Measurements from ENCODE around the gene BATF3. TPM values are rescaled to one million over a fixed set of nuclear protein-coding genes. Genes with fewer than 3 reads are reported as not detected.

Gene BATF3
- total and polyA plus RNA-seq, 8 donors = 1.1 to 6.9 (median 4.1) TPM; not detected in 3

DNA sequence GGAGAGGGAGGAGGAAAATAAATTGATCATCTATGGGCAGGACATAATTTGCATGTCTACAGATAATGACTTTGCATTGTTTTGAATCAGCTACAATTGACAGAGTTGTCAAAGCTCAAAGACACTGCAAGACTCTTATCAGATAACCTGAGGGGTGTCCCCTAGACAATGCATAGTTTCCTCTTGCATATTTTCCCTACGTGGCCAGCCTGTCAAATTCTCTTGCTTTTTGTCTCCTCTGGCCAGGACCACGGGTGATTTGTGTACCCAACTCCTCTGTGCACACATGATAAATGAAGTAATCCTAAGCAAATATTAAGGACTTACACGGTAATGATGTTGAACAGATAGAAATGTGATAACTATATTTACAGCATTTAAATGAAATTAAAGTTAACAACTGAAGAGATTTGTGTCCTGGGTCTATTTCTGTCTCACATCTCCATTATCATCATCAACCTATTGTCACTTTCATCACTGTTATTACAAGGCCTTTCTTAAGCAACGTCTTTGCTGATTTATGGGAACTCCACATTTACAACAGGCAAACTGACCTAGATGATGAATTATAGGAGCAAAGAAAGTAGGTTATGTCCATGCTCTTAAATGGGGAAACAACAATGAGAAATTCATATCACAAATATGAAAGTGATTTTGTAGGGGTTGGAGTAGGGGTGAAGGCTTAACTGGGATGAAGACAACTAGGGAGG, 18.8 kb downstream of the BATF3 start:
- H3K4me3 ChIP-seq = no peak overlapping the region
- no peak for DNase-seq
- 19 to 25% (median 23%) methylated on average over 4 of the region's 4 CpGs for WGBS, 5 donors

DNA sequence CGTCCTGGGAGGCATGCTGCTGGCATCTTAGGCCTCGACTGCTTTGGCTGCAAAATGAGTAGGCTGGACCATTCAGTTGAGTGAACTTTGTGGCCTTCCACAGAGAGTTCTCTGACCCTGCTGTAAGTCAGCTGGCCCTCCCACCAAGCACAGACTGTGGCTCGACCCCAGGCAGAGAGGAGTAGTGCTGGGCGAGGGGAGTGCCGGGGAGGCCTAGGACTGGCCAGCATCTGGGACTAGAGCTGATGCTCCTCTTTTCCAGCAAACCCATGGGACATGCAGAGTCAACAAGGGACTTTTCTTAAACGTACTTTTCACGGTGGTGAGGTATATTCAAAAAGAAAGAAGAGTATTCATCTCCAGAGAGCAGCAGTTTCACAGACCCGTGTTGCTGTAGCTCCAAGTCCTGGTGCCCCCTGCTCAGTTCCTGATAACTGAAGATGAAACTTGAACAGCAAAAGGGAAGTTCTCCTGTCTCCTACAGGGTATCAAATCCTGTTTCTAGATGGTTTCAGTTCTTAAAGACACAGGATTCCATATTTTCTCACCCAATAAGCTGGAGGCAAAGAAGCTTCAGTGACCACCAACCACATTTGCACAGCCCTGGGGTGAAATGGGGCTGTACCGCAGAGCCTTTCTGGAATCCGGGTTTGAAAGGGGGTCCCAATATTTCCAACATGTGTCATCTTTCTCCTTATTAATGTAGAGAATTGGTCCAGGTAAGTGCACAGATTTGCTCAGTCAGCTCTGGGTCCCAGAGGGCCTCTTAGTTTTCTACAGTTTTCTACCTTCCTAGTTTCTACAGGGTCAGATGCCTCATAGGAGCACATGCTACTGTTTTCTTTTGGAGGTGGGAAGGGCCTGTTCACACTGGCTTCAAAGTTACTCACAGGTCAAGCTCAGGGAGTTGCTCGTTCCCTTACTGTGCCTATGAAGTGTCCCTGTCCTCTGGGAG, 20.9 kb downstream of the BATF3 start:
- Histone ChIP-seq H3K27ac (no peak overlapping the region), H3K4me1 (peaks cover 0 to 8% (median 0%) of the 10 kb centered on the region in 4 donors), H3K27me3 (no peaks in the 10 kb centered on the region), H3K9me3 (no peaks in the 10 kb centered on the region), H3K4me3 (no peak overlapping the region), H3K36me3 (no peaks in the 10 kb centered on the region)
- intact Hi-C loops (cut with DNase I; ENCODE audit: low total_unique reads) = no loop called here
- 61 to 73% (median 67%) methylated on average over 11 of the region's 11 CpGs for WGBS, 5 donors
- TF ChIP-seq POLR2A (IDR thresholded peaks at IDR 0.05) (no peak), POLR2AphosphoS5 (IDR thresholded peaks at IDR 0.05) (no peak), EP300 (IDR thresholded peaks at IDR 0.05) (no peak)
- TF ChIP-seq, protein P1, sequence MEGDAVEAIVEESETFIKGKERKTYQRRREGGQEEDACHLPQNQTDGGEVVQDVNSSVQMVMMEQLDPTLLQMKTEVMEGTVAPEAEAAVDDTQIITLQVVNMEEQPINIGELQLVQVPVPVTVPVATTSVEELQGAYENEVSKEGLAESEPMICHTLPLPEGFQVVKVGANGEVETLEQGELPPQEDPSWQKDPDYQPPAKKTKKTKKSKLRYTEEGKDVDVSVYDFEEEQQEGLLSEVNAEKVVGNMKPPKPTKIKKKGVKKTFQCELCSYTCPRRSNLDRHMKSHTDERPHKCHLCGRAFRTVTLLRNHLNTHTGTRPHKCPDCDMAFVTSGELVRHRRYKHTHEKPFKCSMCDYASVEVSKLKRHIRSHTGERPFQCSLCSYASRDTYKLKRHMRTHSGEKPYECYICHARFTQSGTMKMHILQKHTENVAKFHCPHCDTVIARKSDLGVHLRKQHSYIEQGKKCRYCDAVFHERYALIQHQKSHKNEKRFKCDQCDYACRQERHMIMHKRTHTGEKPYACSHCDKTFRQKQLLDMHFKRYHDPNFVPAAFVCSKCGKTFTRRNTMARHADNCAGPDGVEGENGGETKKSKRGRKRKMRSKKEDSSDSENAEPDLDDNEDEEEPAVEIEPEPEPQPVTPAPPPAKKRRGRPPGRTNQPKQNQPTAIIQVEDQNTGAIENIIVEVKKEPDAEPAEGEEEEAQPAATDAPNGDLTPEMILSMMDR (IDR thresholded peaks at IDR 0.05) = no peak
- no peak for DNase-seq

More for the DNA sequence above, 18.8 kb downstream of the BATF3 start:
- intact Hi-C loops (cut with DNase I; ENCODE audit: low total_unique reads) = no loop called here
- H3K27me3 ChIP-seq = no peaks in the 10 kb centered on the region
- TF ChIP-seq, protein P1 (IDR thresholded peaks at IDR 0.05) = no peak
- no peak for TF ChIP-seq EP300 (IDR thresholded peaks at IDR 0.05)
- TF ChIP-seq POLR2A (IDR thresholded peaks at IDR 0.05) = no peak
- TF ChIP-seq POLR2AphosphoS5 (IDR thresholded peaks at IDR 0.05) = no peak
- H3K9me3 ChIP-seq = no peaks in the 10 kb centered on the region
- H3K36me3 ChIP-seq = no peaks in the 10 kb centered on the region
- peaks cover 0 to 10% (median 0%) of the 10 kb centered on the region in 4 donors for H3K4me1 ChIP-seq
- no peak overlapping the region for H3K27ac ChIP-seq

DNA sequence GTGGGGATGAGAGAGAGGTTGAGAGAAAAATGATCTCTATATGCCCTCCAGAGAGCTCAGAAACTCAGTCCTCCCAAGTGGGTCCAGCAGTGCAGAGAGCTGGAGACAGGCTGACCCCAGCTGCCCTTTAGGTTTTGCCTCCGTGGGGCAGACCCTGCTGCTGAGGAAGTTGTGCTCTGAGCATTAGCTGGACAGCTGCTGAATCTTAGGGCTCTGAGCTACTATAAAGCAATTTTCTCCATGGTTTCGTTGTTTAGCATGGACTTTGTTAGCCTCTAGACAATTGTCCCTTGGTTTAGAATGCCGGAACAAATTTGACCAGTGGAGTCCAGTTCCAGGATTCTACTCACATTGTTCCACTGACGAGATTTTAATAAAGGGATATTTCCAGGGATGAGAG, 22.1 kb downstream of the BATF3 start:
- H3K27ac ChIP-seq = no peak overlapping the region
- H3K27me3 ChIP-seq = no peaks in the 10 kb centered on the region
- no peaks in the 10 kb centered on the region for H3K4me1 ChIP-seq
- TF ChIP-seq POLR2AphosphoS5 (IDR thresholded peaks at IDR 0.05) (no peak), POLR2A (IDR thresholded peaks at IDR 0.05) (no peak), EP300 (IDR thresholded peaks at IDR 0.05) (no peak)
- TF ChIP-seq, protein P1 (IDR thresholded peaks at IDR 0.05) = no peak
- no peaks in the 10 kb centered on the region for H3K36me3 ChIP-seq
- intact Hi-C loops (cut with DNase I; ENCODE audit: low total_unique reads) = no loop called here
- WGBS, 5 donors = 75 to 81% (median 78%) methylated on average over 4 of the region's 4 CpGs
- H3K9me3 ChIP-seq = no peaks in the 10 kb centered on the region
- H3K4me3 ChIP-seq = no peak overlapping the region
- no peak for DNase-seq

DNA sequence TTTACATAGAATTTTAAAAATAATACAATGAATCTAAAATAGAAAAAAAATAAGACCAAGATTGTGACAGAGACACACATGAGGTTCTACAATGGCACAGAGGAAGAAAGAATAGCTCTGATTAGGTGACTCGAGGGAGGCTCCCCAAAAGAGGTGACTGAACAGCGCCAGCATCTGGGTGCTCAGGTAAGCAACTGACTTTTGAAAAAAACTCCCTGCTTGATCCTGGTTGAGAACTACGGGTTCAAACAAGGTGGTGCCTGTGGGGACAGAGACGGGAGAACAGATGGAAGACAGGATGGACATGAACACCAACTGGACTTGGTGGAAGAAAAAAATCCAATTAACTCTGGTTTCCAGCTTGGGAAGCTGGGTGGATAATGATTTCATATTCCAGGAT, 22.5 kb downstream of the BATF3 start:
- Histone ChIP-seq H3K4me3 (no peak overlapping the region), H3K27me3 (no peaks in the 10 kb centered on the region), H3K27ac (no peak overlapping the region), H3K4me1 (no peaks in the 10 kb centered on the region), H3K36me3 (no peaks in the 10 kb centered on the region), H3K9me3 (no peaks in the 10 kb centered on the region)
- TF ChIP-seq POLR2A (IDR thresholded peaks at IDR 0.05) (no peak), POLR2AphosphoS5 (IDR thresholded peaks at IDR 0.05) (no peak), EP300 (IDR thresholded peaks at IDR 0.05) (no peak)
- TF ChIP-seq, protein P1 (IDR thresholded peaks at IDR 0.05) = no peak
- WGBS, 5 donors = 72 to 83% (median 80%) methylated on average over 4 of the region's 4 CpGs
- intact Hi-C loops (cut with DNase I; ENCODE audit: low total_unique reads) = no loop called here
- DNase-seq = no peak
